ENCODE data around the gene SHC4.

SHC4 gene

GRCh38 chr15:48993380-48993779 lies 29.7 kb upstream of the SHC4 start:
- Histone ChIP-seq H3K9me2 (replicated peaks; ENCODE audit: insufficient read depth, low read length) (no peaks in the 10 kb centered on the region), H3K79me2 (ENCODE audit: insufficient read depth, low read length) (no peaks in the 10 kb centered on the region), H3F3A (ENCODE audit: insufficient read depth) (no peaks in the 10 kb centered on the region), H3K4me2 (ENCODE audit: low read depth, low read length, poor library complexity, severe bottlenecking) (no peak overlapping the region), H3K9me3 (ENCODE audit: insufficient read depth, low read length) (no peaks in the 10 kb centered on the region), H3K4me3 (ENCODE audit: insufficient read depth, low read length, poor library complexity, severe bottlenecking) (no peak overlapping the region), H2AFZ (ENCODE audit: low read depth, low read length, severe bottlenecking) (no peak overlapping the region), H3K36me3 (ENCODE audit: low read length) (no peaks in the 10 kb centered on the region; the same call in 1 of the 2 replicates), H3K27me3 (ENCODE audit: low read length) (no peaks in the 10 kb centered on the region), H4K20me1 (ENCODE audit: low read depth, low read length) (no peaks in the 10 kb centered on the region), H3K9ac (ENCODE audit: low read length) (no peak overlapping the region), H3K27ac (ENCODE audit: low read depth, low read length) (no peak overlapping the region)
- TF ChIP-seq CTCF (IDR thresholded peaks at IDR 0.05; ENCODE audit: insufficient read depth, low read length, poor library complexity, severe bottlenecking) (no peak), EZH2phosphoT487 (conservative IDR thresholded peaks at IDR 0.05; ENCODE audit: low read length) (no peak)

- H3K27ac ChIP-seq (ENCODE audit: low read depth, low read length) = no peak overlapping the region
- no peaks in the 10 kb centered on the region for H3F3A ChIP-seq (ENCODE audit: insufficient read depth)
- no peaks in the 10 kb centered on the region for H3K9me2 ChIP-seq (replicated peaks; ENCODE audit: insufficient read depth, low read length)
- H3K27me3 ChIP-seq (ENCODE audit: low read length) = no peaks in the 10 kb centered on the region
- no peak overlapping the region for H2AFZ ChIP-seq (ENCODE audit: low read depth, low read length, severe bottlenecking)
- H3K4me3 ChIP-seq (ENCODE audit: insufficient read depth, low read length, poor library complexity, severe bottlenecking) = no peak overlapping the region
- H4K20me1 ChIP-seq (ENCODE audit: low read depth, low read length) = no peaks in the 10 kb centered on the region
- no peaks in the 10 kb centered on the region for H3K36me3 ChIP-seq (ENCODE audit: low read length)
- TF ChIP-seq EZH2phosphoT487 (conservative IDR thresholded peaks at IDR 0.05; ENCODE audit: low read length) (no peak), CTCF (IDR thresholded peaks at IDR 0.05; ENCODE audit: insufficient read depth, low read length, poor library complexity, severe bottlenecking) (no peak)
- H3K9ac ChIP-seq (ENCODE audit: low read length) = no peak overlapping the region
- no peaks in the 10 kb centered on the region for H3K79me2 ChIP-seq (ENCODE audit: insufficient read depth, low read length)
- H3K4me2 ChIP-seq (ENCODE audit: low read depth, low read length, poor library complexity, severe bottlenecking) = no peak overlapping the region
- H3K9me3 ChIP-seq (ENCODE audit: insufficient read depth, low read length) = no peaks in the 10 kb centered on the region
Measured at GRCh38 chr15:48992545-48992944, 28.8 kb upstream of the SHC4 start.

- Histone ChIP-seq H3K4me2 (ENCODE audit: low read depth, low read length, poor library complexity, severe bottlenecking) (no peak overlapping the region), H3K9me2 (replicated peaks; ENCODE audit: insufficient read depth, low read length) (no peaks in the 10 kb centered on the region), H3K9ac (ENCODE audit: low read length) (no peak overlapping the region), H3K79me2 (ENCODE audit: insufficient read depth, low read length) (no peaks in the 10 kb centered on the region), H2AFZ (ENCODE audit: low read depth, low read length, severe bottlenecking) (no peak overlapping the region), H3K4me3 (ENCODE audit: insufficient read depth, low read length, poor library complexity, severe bottlenecking) (no peak overlapping the region), H3K27ac (ENCODE audit: low read depth, low read length) (no peak overlapping the region), H3K36me3 (ENCODE audit: low read length) (no peaks in the 10 kb centered on the region), H3K9me3 (ENCODE audit: insufficient read depth, low read length) (no peaks in the 10 kb centered on the region), H4K20me1 (ENCODE audit: low read depth, low read length) (no peaks in the 10 kb centered on the region), H3K27me3 (ENCODE audit: low read length) (no peaks in the 10 kb centered on the region), H3F3A (ENCODE audit: insufficient read depth) (no peaks in the 10 kb centered on the region)
- TF ChIP-seq EZH2phosphoT487 (conservative IDR thresholded peaks at IDR 0.05; ENCODE audit: low read length) = no peak
- no peak for TF ChIP-seq CTCF (IDR thresholded peaks at IDR 0.05; ENCODE audit: insufficient read depth, low read length, poor library complexity, severe bottlenecking)
Measured at GRCh38 chr15:48992096-48992495, 28.4 kb upstream of the SHC4 start.

All from SU-DHL-6 (cell line).